ENCODE data around the gene PARD3B. TPM values are rescaled to one million over a fixed set of nuclear protein-coding genes. Genes with fewer than 3 reads are reported as not detected.

The PARD3B gene, protein sequence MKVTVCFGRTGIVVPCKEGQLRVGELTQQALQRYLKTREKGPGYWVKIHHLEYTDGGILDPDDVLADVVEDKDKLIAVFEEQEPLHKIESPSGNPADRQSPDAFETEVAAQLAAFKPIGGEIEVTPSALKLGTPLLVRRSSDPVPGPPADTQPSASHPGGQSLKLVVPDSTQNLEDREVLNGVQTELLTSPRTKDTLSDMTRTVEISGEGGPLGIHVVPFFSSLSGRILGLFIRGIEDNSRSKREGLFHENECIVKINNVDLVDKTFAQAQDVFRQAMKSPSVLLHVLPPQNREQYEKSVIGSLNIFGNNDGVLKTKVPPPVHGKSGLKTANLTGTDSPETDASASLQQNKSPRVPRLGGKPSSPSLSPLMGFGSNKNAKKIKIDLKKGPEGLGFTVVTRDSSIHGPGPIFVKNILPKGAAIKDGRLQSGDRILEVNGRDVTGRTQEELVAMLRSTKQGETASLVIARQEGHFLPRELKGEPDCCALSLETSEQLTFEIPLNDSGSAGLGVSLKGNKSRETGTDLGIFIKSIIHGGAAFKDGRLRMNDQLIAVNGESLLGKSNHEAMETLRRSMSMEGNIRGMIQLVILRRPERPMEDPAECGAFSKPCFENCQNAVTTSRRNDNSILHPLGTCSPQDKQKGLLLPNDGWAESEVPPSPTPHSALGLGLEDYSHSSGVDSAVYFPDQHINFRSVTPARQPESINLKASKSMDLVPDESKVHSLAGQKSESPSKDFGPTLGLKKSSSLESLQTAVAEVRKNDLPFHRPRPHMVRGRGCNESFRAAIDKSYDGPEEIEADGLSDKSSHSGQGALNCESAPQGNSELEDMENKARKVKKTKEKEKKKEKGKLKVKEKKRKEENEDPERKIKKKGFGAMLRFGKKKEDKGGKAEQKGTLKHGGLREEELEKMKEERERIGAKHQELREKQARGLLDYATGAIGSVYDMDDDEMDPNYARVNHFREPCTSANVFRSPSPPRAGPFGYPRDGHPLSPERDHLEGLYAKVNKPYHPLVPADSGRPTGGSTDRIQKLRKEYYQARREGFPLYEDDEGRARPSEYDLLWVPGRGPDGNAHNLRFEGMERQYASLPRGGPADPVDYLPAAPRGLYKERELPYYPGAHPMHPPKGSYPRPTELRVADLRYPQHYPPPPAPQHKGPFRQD (N-terminal part only)
- total RNA-seq: 10 to 100 TPM in 3 of 4 donors, 1 to 10 TPM in 1; 6.5 to 17.3 (median 12.7) TPM

DNA sequence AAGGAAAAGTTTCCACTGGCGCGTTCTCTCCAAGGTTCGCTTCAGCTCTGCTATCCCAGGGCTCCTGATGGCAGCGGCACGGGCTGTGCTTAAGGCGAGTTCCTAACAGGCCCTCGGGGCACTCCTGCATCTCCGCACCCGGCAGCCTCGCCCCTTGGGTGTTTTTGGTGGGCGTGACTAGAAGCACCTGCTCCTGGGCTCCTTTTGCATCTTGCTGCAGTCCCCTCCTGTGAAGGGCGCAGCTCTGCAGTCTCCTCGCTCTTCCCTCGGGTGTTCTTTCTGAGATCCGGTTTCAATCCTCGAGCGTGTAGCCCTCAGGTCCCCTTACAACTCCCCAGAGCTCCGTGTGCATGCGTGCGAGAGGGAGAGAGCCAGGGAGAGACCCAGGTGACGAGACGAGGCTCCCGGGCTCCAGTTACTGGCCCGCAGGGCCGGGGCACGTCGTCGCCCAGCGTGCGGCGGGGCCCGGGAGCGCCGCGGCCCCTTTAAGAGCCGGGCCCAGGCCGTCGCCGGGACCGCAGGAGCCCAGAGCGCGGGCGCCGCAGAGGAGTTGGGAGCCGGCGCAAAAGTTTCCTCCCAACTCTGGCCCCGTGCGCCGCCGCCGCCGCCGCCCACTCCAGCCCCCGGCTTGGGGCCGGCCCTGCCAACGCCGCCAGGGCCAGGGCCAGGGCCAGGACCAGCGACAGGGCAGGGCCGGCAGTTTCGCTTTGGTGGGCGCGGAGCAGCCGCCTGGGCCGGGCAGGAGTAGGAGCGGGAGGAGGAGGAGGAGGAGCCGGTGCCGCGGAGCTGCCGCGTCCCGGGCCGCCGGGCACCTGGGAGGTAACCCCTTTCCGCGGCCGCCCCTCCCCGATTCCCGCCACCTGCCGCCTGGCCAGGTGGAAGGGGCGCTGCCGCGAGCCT is at the start of gene PARD3B:
Gene PARD3B, plus strand, starts transcription at position 515 of the 900 bp plus-strand sequence. CDS start 525 bp downstream, outside the sequence.
- TF ChIP-seq CTCF (IDR thresholded peaks at IDR 0.05) (no peak), POLR2A (IDR thresholded peaks at IDR 0.05) (no peak)
- peak within 1 kb of the TSS; percentile 85 for H3K4me3 ChIP-seq (ENCODE audit: low read depth, poor library complexity, severe bottlenecking)
- DNase-seq (ENCODE audit: low spot score in 2 of 2): peak; percentile 27 to 91
- 1% methylated on average over 41 to 44 of the region's 82 CpGs for WGBS, 2 donors
- intact Hi-C loops (cut with DNase I; ENCODE audit: low total_unique reads): no loop called here

GRCh38 chr2:204496779-204497178 is 48.5 kb upstream of the PARD3B start:
- 95 to 97% methylated on average over 4 of the region's 4 CpGs for WGBS, 2 donors
- TF ChIP-seq POLR2A (IDR thresholded peaks at IDR 0.05): no peak
- no peak for TF ChIP-seq CTCF (IDR thresholded peaks at IDR 0.05)
- intact Hi-C loops (cut with DNase I; ENCODE audit: low total_unique reads): no loop called here
- no peak overlapping the region for H3K4me3 ChIP-seq (ENCODE audit: low read depth, poor library complexity, severe bottlenecking)
- no peak for DNase-seq (ENCODE audit: low spot score in 2 of 2)

DNA sequence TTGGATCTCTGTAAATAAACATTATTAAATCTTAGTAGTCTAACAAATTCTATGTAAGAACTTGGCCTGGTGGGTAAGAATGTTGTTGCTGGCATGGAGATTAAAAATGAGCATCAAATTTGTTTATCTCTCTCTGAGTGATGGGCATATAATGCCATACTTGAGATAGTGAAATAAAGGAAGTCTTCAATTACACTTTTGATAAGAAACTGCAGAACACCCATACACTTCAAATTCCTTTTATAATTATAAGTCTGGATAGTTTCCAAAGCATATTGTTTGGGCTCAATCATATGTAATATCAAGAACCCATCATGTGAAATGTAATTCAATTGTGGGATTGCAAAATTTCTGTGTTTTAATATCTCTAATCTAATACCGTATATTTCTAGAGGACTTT is 47.4 kb upstream of the PARD3B start:
- intact Hi-C loops (cut with DNase I; ENCODE audit: low total_unique reads): no loop called here
- H3K4me3 ChIP-seq (ENCODE audit: low read depth, poor library complexity, severe bottlenecking): no peak overlapping the region
- TF ChIP-seq CTCF (IDR thresholded peaks at IDR 0.05): no peak
- no peak for TF ChIP-seq POLR2A (IDR thresholded peaks at IDR 0.05)
- 90 to 92% methylated on average over 1 of the region's 1 CpG for WGBS, 2 donors
- no peak for DNase-seq (ENCODE audit: low spot score in 2 of 2)

- WGBS, 2 donors: 94 to 97% methylated on average over 3 of the region's 3 CpGs
Measured at GRCh38 chr2:204498291-204498690, 47.0 kb upstream of the PARD3B start.

More at GRCh38 chr2:204498291-204498690, 47.0 kb upstream of the PARD3B start:
- no peak overlapping the region for H3K4me3 ChIP-seq (ENCODE audit: low read depth, poor library complexity, severe bottlenecking)
- intact Hi-C loops (cut with DNase I; ENCODE audit: low total_unique reads): no loop called here
- no peak for DNase-seq (ENCODE audit: low spot score in 2 of 2)
- TF ChIP-seq CTCF (IDR thresholded peaks at IDR 0.05): no peak
- no peak for TF ChIP-seq POLR2A (IDR thresholded peaks at IDR 0.05)

All from lower leg skin (tissue), 4 donors.